Anterior cingulate cortex (tissue), 58 donors: ENCODE measurements around the gene UPK3B.
"Not testable (repeated sequence)": the region's sequence is repeated elsewhere in the genome, so short reads cannot be mapped to it uniquely, and the experiment has no call there.

Experiments used
- DNase-seq, 58 donors: peaks; one replicate each; lab custom pipeline; 2025; lab: John Stamatoyannopoulos, UW

Gene UPK3B

DNA sequence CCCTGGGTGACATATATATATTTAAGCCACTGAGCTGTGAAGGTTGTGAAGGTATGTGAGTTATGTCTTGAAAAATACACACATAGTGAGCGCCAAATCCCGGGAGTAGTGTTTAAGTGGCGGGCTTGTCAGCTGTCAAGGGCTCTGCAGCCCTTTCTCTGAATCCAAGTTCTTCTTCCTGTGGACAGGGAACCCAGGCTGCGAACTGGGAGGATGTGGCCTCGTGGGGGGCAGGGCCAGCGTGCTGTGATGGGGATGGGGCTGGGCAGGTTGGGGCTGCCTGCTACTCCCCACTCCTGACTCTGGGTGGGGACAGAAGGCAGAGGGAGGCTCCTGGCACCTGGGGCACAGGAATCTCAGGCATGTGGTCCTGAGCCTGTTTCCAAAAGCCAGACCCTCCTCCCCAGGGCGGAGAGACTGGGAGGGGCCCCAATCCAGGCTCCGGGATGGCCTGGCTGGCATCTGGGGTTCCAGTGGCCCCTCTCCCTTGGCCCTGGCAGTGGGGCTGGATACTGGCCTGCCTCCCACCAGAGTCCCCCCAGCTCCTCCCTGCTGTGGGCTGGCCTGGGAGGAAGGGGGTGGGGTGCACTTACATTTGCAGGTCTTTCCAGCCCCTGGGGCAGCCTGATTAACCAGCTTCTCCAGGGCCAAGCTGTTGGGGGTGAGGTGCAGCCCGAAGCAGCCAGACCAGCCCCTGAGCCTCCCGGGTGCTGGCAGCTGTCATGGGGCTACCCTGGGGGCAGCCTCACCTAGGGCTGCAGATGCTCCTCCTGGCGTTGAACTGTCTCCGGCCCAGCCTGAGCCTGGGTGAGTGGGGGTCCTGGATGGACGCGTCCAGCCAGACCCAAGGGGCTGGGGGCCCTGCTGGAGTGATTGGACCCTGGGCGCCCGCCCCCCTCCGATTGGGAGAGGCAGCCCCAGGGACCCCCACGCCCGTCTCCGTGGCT lies at the start of gene UPK3B:
TSS of gene UPK3B (plus strand) at position 622 of the 947 bp plus-strand sequence. CDS start at position 723, 101 bp downstream.
- no peak for DNase-seq

DNA sequence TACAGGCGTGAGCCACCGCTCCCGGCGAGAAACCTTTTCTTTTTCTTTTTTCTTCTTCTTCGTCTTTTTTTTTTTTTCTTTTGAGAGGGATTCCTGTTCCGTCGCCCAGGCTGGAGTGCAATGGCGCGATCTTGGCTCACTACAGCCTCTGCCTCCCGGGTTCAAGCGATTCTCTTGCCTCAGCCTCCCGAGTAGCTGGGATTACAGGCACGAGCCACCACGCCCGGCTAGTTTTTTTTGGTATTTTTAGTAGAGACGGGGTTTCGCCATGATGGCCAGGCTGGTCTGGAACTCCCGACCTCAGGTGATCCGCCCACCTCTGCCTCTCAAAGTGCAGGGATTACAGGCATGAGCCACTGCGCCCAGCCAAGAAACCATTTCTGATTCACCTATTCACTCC lies 49.6 kb upstream of the UPK3B start:
- not testable (repeated sequence) for DNase-seq

DNA sequence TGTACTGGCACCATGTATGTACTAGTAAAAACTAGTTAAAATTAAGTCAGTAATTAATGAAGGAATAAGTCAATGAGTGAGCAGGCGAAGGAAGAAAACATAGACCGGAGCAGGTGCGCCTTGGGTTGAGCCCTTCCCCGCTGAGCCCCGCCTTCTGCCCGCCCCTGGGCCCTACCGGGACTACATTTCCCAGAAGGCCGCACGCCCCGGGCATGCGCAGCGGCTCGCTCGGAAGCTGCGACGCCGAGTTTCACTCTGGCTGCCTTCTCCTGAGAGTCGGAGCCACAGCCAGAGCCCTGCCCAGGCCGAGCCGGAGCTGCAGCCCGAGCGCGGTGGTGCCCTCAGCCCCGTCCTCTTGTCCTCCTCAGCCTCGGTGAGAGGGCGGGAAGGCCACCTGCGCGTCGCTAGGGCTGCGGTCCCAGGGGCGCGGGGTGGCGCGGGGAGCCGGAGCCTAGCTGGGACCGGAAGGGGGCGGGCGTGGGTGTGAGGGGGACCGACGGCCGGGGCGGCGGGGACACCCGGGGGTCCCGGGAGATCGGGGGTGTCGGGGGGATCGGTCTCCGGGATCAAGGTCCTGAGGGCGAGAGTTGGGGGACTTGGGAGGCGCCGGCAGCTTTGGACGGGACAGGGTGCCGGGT lies 48.8 kb upstream of the UPK3B start, which contains the start of gene DTX2:
TSS of gene DTX2 (plus strand) at position 246 of the 638 bp plus-strand sequence. CDS start 18,801 bp downstream, outside the sequence.
- not testable (repeated sequence) for DNase-seq

DNA sequence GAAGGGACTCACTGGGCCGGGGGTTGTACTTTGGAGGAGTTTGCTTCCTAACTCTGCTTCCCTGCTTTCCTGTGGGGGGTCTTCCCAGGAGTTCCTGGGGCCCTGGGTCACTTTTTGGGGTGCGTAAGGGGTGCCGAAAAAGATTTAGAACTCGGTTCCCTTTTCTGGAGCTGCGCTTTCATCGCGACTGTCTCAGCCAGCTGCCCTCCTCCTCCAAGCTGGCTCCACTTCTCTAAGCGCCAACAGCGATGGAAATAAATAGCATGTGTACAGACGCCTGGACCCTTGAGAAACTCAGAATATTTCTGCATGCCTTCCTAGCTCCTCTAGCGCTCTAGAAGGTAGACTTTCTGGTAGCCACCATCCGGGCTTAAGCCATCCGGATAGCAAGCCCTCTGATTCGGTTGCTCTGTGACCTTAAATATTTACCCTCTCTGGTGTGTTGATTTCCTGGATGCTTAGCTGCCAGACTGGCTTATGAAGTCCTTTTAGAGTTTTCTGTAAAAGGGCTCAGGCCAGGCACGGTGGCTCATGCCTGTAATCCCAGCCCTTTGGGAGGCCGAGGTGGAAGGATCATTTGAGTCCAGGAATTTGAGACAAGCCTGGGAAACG lies 48.0 kb upstream of the UPK3B start:
- DNase-seq, result not testable (repeated sequence)

DNA sequence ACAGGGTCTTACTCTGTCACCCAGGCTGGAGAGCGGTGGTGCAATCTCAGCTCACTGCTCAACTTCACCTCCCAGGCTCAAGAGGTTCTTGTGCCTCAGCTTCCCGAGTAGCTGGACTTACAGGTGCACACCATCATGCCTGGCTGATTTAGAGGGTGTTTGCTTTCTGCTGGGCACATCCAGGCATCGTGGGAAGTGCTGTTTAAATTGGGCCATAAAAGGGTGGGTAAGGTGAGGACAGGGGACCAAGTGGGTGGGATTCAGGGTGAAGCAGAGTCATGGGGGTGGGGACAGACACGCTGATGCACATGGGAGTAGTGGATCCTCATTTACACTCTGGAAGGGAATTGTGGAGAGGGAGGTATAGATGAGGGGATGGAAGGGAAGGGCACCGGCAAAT lies 45.4 kb upstream of the UPK3B start:
- DNase-seq, result not testable (repeated sequence)

DNA sequence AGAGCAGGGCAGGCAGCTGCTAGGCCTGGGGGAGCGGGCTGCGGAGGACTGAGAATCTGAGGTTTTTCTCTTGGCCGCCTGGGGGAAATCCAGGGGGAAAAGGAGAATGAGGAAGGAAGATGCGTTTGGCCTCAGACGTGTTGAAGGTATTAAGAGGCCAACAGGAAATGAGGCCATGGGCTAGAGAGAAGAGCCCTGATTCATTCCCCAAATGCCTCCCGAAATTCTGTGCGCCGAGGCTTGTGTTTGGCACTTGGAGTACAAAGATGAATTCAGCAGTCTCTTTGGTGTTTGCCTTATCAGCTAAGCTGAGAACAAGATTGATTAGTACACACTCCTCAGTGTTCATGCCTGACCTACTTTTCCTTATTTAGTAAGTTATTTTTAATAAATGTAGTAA lies 44.4 kb upstream of the UPK3B start:
- not testable (repeated sequence) for DNase-seq

DNA sequence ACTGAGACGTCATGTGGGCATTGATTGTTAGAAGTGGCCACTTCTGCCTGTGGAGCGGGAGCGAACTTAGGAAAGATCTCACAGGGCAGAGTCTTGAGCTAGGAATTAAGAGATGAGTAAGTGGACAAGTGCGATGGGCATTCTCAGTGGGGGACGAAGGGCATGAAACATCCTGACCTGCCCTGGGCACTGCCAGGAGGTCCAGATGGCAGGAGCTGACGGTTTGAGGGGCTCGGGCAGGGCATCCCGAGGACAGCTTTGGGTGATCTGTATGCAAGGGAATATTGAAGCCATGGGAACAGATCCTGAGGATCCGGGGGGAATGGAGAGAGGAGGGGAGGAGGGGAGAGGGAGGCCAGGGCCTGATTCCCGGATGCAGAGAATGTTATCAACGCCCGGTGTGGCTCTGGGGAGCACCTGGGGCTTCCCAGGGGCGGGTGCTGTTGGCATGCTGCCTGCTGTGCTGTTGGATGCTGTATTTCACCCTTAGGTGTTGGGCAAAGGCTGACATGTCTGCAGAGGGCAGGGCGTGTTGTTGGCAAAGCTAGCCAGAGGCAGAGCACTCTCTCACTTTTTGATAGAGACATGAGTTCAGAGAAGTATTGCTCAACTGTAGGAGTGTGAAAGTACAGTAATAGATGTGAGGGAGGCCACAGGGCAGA lies 42.5 kb upstream of the UPK3B start:
- not testable (repeated sequence) for DNase-seq

DNA sequence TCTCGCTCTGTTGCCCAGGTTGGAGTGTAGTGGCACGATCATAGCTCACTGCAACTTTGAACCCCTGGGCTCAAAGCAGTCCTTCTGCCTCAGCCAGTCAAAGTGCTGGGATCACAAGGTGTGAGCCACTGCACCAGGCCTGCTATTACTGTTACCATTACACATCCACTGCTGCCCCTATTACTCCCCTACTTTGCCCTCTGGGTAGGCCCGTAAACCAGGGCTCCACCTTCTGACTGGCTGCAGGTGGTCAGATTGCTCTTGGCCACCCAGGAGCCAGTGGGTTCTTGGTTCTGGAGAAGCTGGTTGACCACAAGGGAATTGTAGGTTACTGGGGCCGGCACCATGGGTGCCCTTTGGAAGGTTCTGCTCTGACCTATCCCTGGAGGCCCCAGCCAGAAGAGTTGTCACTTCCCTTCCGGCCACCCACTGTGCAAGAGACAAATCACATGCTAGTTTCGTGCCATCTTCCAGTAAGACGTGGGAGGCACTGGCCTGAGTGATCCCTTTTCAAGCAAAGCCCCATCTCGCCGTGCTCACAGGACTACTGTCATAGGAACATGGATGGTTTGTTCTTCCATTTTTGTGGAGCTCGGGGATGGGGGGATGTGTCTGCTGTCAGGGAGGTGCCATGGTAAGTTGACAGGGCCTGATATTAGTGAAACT lies 38.7 kb upstream of the UPK3B start:
- not testable (repeated sequence) for DNase-seq

DNA sequence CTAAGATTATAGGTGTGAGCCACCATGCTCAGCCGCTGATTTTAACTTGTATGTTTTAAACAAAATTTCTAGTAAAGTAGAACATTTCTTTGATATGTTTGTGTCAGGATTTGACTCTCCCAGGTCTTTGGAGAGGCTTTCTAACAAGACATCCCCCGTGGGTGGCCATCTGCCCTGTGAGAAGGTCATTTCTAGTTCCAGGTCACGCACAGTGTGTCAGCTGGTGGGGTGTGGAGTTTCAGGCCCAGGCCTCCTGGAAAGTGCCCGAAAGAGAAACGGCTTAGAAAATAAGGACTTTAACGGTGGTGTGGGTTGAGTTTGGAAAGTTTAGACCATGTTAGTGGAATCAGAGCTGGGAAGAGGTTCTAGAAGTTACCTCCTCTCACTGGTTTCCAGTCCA lies 37.3 kb upstream of the UPK3B start:
- not testable (repeated sequence) for DNase-seq

DNA sequence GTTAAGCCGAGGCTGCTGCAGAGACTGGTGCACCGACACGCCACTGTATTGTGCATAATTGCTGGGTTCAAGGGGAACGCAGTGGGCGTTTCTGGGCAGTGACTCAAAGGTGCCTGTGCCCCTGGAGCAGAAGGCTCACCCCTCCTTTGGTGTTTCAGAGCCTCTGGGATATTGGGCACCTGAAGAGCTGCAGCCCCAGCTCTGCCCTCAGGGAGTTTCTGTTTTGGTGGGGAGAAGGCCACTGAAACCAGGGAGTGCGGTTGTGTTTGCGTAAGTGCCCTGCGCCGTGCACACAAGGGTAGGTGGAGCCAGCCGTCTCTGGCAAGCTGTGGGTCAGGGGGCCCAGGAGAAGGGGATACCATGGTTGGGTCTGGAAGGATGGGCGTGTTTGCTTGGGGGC lies 34.1 kb upstream of the UPK3B start:
- not testable (repeated sequence) for DNase-seq

DNA sequence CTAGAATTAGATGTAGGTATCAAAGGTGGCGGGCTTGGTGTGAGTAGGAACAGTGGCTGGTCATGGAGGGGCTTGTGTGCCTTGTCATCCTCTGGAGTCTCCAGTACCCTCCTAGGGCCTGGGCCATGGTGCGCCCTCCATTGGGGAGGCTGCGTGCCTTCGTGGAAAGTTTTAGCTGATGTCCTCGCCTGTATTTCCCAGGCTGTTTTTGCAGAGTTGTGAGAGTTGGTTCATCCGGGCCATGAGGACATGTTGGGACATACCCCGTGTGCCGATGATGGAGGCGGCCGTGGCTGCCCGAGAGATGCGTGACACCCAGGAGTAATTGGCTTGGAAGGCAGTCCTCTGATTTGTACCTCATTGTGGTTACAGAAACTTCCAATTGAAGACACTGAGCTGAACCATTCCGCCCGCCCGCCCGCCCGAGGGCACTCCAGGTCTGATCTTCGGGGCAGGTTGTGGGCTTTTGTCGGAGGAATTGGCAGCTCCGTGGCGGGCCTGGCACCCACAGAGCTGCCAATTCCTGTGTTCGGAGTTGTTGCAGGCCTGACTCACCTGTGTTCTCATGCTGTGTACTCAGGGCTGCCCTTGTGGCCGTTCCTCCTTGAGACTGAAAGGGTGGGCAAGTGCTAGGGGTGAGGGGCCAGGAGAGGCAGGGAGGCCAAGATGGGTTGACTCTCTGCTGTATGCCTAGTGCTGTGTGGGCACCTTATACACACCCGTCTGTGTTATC lies 33.4 kb upstream of the UPK3B start:
- not testable (repeated sequence) for DNase-seq

DNA sequence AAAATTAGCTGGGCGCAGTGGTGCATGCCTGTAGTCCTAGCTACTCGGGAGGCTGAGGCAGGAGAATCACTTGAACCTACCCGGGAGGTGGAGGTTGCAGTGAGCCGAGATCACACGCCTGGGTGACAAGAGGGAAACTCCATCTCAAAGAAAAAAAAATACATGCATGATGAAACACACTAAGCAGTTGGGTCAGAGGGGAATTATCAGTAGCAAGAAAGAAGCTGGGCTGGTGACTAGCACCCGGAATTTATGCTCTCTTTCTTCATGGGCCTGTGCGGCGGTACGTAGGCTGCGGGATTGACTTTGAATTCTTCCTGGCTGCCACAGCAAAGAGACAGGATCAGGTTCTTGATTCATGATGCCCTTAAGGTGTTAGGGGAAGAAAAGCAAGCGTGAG lies 30.7 kb upstream of the UPK3B start:
- DNase-seq, result not testable (repeated sequence)

DNA sequence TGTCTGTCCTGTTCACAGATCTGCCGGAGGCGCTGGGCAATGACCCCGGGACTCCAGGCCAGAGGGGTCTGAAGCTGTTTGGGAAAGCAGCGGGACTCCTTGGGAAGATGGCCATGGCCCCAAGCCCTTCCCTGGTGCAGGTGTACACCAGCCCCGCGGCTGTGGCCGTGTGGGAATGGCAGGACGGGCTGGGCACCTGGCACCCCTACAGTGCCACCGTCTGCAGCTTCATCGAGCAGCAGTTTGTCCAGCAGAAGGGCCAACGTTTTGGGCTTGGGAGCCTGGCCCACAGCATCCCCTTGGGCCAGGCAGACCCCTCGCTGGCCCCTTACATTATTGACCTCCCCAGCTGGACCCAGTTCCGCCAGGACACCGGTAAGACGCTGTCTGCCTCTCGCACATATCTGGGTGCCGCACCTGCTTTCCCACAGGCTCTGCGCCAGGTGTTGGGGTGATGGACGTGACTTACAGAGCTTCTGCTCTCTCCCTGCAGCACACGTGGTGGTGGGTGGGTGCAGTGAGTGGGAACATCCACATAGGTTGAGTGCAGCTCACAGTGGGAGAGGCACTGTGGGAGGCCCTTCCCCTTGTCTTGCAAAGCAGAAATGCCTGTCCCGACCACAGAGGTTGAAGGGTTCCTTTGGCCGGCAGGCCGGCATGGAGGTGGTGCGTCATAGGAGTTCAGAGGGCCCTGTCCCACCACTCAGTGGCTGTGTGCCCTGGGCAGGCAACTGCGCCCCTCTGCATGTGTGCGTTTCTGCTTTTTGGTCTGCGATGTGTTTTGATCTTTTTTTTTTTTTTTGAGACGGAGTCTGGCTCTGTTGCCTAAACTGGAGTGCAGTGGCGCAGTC lies 29.7 kb upstream of the UPK3B start:
- DNase-seq, result peak in 1 of 58 donors; percentile 4

DNA sequence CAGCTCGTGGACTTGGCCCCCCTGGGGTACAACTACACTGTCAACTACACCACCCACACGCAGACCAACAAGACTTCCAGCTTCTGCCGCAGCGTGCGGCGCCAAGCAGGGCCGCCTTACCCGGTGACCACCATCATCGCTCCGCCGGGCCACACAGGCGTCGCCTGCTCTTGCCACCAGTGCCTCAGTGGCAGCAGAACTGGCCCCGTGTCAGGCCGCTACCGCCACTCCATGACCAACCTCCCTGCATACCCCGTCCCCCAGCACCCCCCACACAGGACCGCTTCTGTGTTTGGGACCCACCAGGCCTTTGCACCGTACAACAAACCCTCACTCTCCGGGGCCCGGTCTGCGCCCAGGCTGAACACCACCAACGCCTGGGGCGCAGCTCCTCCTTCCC lies 27.7 kb upstream of the UPK3B start:
- DNase-seq, result not testable (repeated sequence)

DNA sequence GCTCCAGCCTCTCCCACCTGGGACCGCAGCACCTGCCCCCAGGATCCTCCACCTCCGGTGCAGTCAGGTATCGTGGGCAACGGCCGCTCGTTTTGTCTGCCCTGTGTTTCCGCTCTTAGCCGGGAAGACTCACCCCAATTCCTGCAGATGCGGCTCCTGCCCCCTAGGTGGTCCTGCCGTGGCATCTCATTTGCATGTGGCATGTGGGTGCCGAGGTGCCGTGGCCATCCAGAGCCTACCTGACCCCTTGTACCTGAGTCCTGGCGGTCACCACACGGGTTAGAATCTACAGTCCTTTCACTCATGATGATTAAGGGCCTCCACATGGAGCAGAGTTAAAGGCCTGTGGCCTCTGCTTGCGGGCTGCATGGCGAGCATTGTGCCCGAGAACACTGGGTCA lies 27.3 kb upstream of the UPK3B start:
- DNase-seq, result not testable (repeated sequence)

DNA sequence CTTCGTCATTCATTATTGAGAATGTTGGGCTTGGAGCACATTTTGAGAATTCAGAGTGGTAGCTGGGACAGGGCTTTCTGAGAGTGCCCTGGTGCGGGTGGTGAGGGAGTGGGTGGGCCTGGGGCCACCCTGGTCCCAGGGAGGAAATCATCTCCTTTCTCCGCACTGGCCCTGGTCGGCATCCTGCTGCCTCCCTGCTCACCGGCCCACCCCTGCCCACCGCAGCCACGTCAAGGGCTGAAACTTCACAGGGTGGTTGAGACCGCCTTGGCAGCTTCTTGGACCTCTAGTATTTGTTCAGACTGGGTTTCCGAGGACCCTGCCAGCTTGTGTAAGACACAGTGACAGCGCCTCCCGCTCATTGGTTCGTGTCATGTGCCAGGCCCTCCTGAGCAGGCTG lies 25.9 kb upstream of the UPK3B start:
- not testable (repeated sequence) for DNase-seq

DNA sequence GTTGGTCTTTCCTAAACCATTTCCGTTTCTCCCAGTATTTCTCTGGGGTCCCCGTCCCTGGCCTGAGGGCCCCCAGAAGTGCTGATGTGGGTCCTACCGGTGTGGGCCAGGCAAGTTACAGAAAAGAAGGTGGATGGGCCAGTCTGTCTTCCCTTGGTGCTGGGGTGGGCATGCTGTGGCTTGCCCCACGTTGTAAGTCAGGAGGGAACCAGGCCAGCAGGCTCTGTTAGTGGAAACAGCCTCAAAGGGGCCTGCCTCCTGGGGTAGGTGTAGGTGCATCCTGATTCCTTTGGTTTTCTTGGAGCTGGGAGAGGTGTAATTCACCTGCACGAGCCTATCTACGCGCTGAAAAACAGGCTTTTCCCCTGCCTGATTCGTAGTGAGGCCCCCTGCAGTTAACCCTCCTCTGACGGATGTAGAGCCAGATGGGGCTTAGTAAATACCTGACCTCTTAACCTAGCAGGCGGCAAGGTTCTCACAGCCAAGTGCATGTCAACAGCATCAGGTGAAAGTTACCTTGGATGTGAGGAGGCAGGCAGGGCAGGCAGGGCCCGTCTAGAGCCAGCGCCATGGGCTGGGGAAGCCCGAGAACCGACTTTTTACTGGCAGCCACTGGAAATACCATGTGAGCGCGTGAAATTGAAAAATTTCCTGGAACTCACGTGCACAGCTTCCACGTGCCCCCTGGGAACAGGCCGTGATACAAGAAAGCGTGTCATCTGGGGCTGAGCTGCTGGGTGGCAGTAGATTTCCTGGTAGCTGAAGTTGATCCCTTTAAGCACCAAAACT lies 24.3 kb upstream of the UPK3B start:
- not testable (repeated sequence) for DNase-seq
